Measurements from ENCODE around the gene LOC128125822.

- TF ChIP-seq YY1 (IDR thresholded peaks at IDR 0.05; ENCODE audit: insufficient read depth, insufficient read length) (no peak), ZNF274 (IDR thresholded peaks at IDR 0.05; ENCODE audit: low read depth, low read length) (no peak), SUZ12 (IDR thresholded peaks at IDR 0.05; ENCODE audit: extremely low read depth, insufficient read depth, insufficient read length) (no peak)
Observed at GRCh38 chr6:63610944-63611343, 38.7 kb downstream of the LOC128125822 start.
